Tibial nerve (tissue), 4 donors: ENCODE measurements around the gene JADE2.

Experiments
- EP300 ChIP-seq, 2 donors: sonication (generic); formaldehyde crosslinking; IDR thresholded peaks; one replicate each; pipeline ENCODE4 v1.6.1; 2017; ENCODE audit warnings: antibody characterized with exemption in 2 of 2, mild to moderate bottlenecking in 1 of 2
- POLR2A ChIP-seq, 2 donors: fragments of 450-650 bp; IDR thresholded peaks; one replicate each; pipeline ENCODE4 v1.6.1; 2017; ENCODE audit warnings: antibody characterized with exemption in 2 of 2, mild to moderate bottlenecking in 2 of 2, moderate library complexity in 2 of 2
- TF ChIP-seq, protein P1 (sequence below), 5 experiments: fragments of 200-600 bp in 3 of 5; fragments of 450-650 bp in 2 of 5; sonication (generic) in 3 of 5; IDR thresholded peaks; one replicate each; pipeline ENCODE4 v1.5.1; 2016 to 2019; ENCODE audit warnings: antibody characterized with exemption in 5 of 5, mild to moderate bottlenecking in 3 of 5, moderate library complexity in 2 of 5

DNA sequence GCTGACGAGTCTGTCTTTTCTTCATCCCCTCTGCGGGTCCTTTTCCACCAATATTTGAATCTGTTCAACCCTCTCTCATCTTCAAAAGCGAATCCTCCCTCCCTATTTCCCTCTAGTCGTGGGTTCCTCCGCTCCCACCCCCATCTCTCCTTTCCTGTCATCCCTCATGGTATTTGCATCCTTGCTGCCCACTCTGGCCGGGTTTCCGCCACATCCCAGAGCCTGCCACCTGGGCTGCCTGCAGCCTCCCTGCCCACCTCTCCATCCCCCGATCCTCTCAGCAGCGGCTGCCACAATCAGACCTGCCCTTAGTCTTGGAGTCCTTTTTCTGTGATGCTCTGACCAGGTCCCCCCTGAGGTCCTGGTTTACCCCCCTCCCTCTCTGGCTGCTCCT, 44.9 kb downstream of the JADE2 start:
- no peak for TF ChIP-seq POLR2A (IDR thresholded peaks at IDR 0.05)
- TF ChIP-seq, protein P1, sequence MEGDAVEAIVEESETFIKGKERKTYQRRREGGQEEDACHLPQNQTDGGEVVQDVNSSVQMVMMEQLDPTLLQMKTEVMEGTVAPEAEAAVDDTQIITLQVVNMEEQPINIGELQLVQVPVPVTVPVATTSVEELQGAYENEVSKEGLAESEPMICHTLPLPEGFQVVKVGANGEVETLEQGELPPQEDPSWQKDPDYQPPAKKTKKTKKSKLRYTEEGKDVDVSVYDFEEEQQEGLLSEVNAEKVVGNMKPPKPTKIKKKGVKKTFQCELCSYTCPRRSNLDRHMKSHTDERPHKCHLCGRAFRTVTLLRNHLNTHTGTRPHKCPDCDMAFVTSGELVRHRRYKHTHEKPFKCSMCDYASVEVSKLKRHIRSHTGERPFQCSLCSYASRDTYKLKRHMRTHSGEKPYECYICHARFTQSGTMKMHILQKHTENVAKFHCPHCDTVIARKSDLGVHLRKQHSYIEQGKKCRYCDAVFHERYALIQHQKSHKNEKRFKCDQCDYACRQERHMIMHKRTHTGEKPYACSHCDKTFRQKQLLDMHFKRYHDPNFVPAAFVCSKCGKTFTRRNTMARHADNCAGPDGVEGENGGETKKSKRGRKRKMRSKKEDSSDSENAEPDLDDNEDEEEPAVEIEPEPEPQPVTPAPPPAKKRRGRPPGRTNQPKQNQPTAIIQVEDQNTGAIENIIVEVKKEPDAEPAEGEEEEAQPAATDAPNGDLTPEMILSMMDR (IDR thresholded peaks at IDR 0.05) = no peak
- TF ChIP-seq EP300 (IDR thresholded peaks at IDR 0.05) = no peak
